ENCODE measurements around the gene C4orf36.
"Not testable (repeated sequence)": the region's sequence is repeated elsewhere in the genome, so short reads cannot be mapped to it uniquely, and the experiment has no call there.

The C4orf36 gene

GRCh38 chr4:86916392-86916791, 24.2 kb upstream of the C4orf36 start:
- DNase-seq, result no peak

- no peak for DNase-seq
Observed at GRCh38 chr4:86910820-86911684, 18.8 kb upstream of the C4orf36 start.

GRCh38 chr4:86910369-86910768, 18.1 kb upstream of the C4orf36 start:
- DNase-seq, result no peak

- DNase-seq, result no peak
Observed at GRCh38 chr4:86909546-86910295, 17.5 kb upstream of the C4orf36 start.

GRCh38 chr4:86908251-86908657, 16.0 kb upstream of the C4orf36 start:
- DNase-seq, result no peak

GRCh38 chr4:86901864-86902263, 9.6 kb upstream of the C4orf36 start:
- DNase-seq, result no peak

- DNase-seq, result no peak
Observed at GRCh38 chr4:86898562-86898961, 6.3 kb upstream of the C4orf36 start.

- no peak for DNase-seq
Observed at GRCh38 chr4:86896596-86896995, 4.4 kb upstream of the C4orf36 start.

GRCh38 chr4:86895692-86896488, 3.7 kb upstream of the C4orf36 start:
- DNase-seq, result no peak

GRCh38 chr4:86894455-86894854, 2.2 kb upstream of the C4orf36 start:
- DNase-seq, result no peak

- no peak for DNase-seq
Observed at GRCh38 chr4:86893136-86893535, 914 bp upstream of the C4orf36 start.

GRCh38 chr4:86892636-86892960, 376 bp upstream of the C4orf36 start:
- DNase-seq, result no peak

GRCh38 chr4:86890790-86891189, 1.4 kb downstream of the C4orf36 start:
- DNase-seq, result no peak

- no peak for DNase-seq
Observed at GRCh38 chr4:86879641-86880040, 12.6 kb downstream of the C4orf36 start.

- no peak for DNase-seq
Observed at GRCh38 chr4:86878640-86879039, 13.6 kb downstream of the C4orf36 start.

GRCh38 chr4:86876894-86877685, 15.1 kb downstream of the C4orf36 start:
- no peak for DNase-seq

GRCh38 chr4:86875436-86875835, 16.8 kb downstream of the C4orf36 start:
- not testable (repeated sequence) for DNase-seq

- DNase-seq, result no peak
Observed at GRCh38 chr4:86872135-86872534, 20.1 kb downstream of the C4orf36 start.

- DNase-seq, result no peak
Observed at GRCh38 chr4:86870442-86871069, 21.7 kb downstream of the C4orf36 start.

GRCh38 chr4:86857341-86858052, 34.7 kb downstream of the C4orf36 start:
- DNase-seq, result no peak

- no peak for DNase-seq
Observed at GRCh38 chr4:86856896-86857295, 35.3 kb downstream of the C4orf36 start.

All from activated CD4-positive, CD25-positive, alpha-beta regulatory T cell (primary cell).